ENCODE results near the gene ALDH1A2. TPM values are rescaled to one million over a fixed set of nuclear protein-coding genes. Genes with fewer than 3 reads are reported as not detected.

ALDH1A2 gene
- polyA plus RNA-seq, 3 donors from 2014 or later, result 0.59 TPM; not detected in 2

GRCh38 chr15:57948351-57949289, 116.9 kb downstream of the ALDH1A2 start:
- Mint-ChIP-seq H3K4me1 (no peaks in the 10 kb centered on the region), H3K36me3 (no peaks in the 10 kb centered on the region), H3K27me3 (ENCODE audit: low read depth in 3 of 3) (peaks cover 1 to 8% (median 4%) of the 10 kb centered on the region in 3 donors), H3K9me3 (peaks cover 0 to 2% (median 0%) of the 10 kb centered on the region in 6 donors), H3K27ac (no peak overlapping the region), H3K4me3 (no peak overlapping the region)
- DNase-seq, result no peak

GRCh38 chr15:57947781-57948180, 117.7 kb downstream of the ALDH1A2 start:
- peaks cover 1 to 7% (median 4%) of the 10 kb centered on the region in 3 donors for H3K27me3 Mint-ChIP-seq (ENCODE audit: low read depth in 3 of 3)

GRCh38 chr15:57947282-57947681, 118.2 kb downstream of the ALDH1A2 start:
- no peak for DNase-seq
- H3K27me3 Mint-ChIP-seq (ENCODE audit: low read depth in 3 of 3), result peaks cover 1 to 7% (median 4%) of the 10 kb centered on the region in 3 donors
- H3K9me3 Mint-ChIP-seq, result peaks cover 0 to 2% (median 0%) of the 10 kb centered on the region in 6 donors
- H3K36me3 Mint-ChIP-seq, result no peaks in the 10 kb centered on the region
- H3K4me3 Mint-ChIP-seq, result no peak overlapping the region
- H3K4me1 Mint-ChIP-seq, result no peaks in the 10 kb centered on the region
- no peak overlapping the region for H3K27ac Mint-ChIP-seq

More at GRCh38 chr15:57947781-57948180, 117.7 kb downstream of the ALDH1A2 start:
- H3K4me3 Mint-ChIP-seq, result no peak overlapping the region
- no peak overlapping the region for H3K27ac Mint-ChIP-seq
- peaks cover 0 to 2% (median 0%) of the 10 kb centered on the region in 6 donors for H3K9me3 Mint-ChIP-seq
- H3K36me3 Mint-ChIP-seq, result no peaks in the 10 kb centered on the region
- H3K4me1 Mint-ChIP-seq, result no peaks in the 10 kb centered on the region
- DNase-seq, result no peak

DNA sequence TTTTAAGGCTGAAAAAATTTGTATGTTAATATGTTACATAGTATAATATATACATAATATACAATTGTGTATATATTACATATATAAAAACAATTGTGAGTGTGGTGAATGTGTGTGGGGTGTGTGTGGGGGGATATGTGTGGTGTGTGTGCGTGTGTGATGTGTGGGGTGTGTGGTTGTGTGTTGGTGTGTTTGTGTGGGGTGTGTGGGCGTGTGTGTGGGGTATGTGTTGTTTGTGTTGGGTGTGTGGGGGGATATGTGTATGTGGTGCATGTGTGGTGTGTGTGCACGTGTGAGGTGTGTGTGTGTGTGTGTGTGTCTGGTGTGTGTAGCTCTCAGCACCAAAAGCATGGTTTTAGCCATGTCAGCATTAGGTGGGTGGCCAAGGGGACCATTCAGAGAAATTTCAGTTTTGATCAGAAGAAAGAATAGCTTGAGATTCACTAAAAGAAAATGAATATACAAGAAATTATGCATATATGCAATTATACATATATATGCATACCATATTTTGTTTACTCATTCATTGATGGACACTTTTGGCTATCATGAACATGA, 118.9 kb downstream of the ALDH1A2 start:
- DNase-seq, result no peak
- Mint-ChIP-seq H3K4me3 (no peak overlapping the region), H3K27me3 (ENCODE audit: low read depth in 3 of 3) (peaks cover 1 to 7% (median 4%) of the 10 kb centered on the region in 3 donors), H3K9me3 (peaks cover 0 to 2% (median 0%) of the 10 kb centered on the region in 6 donors), H3K4me1 (no peaks in the 10 kb centered on the region), H3K36me3 (no peaks in the 10 kb centered on the region), H3K27ac (no peak overlapping the region)

GRCh38 chr15:57945616-57946015, 119.9 kb downstream of the ALDH1A2 start:
- H3K4me3 Mint-ChIP-seq, result no peak overlapping the region
- H3K4me1 Mint-ChIP-seq, result no peaks in the 10 kb centered on the region
- peaks cover 0 to 2% (median 0%) of the 10 kb centered on the region in 3 donors for H3K36me3 Mint-ChIP-seq
- no peak for DNase-seq
- peaks cover 1 to 7% (median 4%) of the 10 kb centered on the region in 3 donors for H3K27me3 Mint-ChIP-seq (ENCODE audit: low read depth in 3 of 3)
- H3K27ac Mint-ChIP-seq, result no peak overlapping the region
- H3K9me3 Mint-ChIP-seq, result no peaks in the 10 kb centered on the region

GRCh38 chr15:57943754-57944420, 121.6 kb downstream of the ALDH1A2 start:
- Mint-ChIP-seq H3K9me3 (no peaks in the 10 kb centered on the region), H3K36me3 (peaks cover 0 to 4% (median 0%) of the 10 kb centered on the region in 3 donors), H3K27me3 (ENCODE audit: low read depth in 3 of 3) (peaks cover 4 to 9% (median 5%) of the 10 kb centered on the region in 3 donors), H3K4me3 (no peak overlapping the region), H3K4me1 (no peaks in the 10 kb centered on the region), H3K27ac (no peak overlapping the region)
- no peak for DNase-seq

DNA sequence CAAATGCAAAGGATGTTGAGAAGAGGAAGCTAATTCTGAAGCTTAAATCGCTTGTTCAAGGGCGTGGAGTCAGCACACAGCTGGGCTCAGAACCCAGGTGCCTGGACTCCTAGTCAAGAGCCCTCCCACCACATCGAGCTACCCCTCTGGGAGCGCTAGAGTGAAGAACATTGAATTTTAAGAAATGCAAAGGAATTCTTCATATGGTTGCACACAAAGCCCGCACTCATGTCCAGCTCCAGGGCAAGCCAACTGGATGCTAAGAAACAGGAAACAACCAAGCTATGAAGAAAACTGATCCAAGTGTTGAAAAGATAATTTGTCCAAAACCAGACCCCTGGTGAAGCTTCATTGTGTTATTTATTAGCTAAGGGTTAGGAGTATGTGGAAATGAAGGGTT, 122.3 kb downstream of the ALDH1A2 start:
- Mint-ChIP-seq H3K4me1 (no peaks in the 10 kb centered on the region), H3K27me3 (ENCODE audit: low read depth in 3 of 3) (peaks cover 5 to 11% (median 6%) of the 10 kb centered on the region in 3 donors), H3K9me3 (no peaks in the 10 kb centered on the region), H3K27ac (no peak overlapping the region), H3K36me3 (peaks cover 0 to 4% (median 0%) of the 10 kb centered on the region in 3 donors), H3K4me3 (no peak overlapping the region)
- DNase-seq, result no peak

DNA sequence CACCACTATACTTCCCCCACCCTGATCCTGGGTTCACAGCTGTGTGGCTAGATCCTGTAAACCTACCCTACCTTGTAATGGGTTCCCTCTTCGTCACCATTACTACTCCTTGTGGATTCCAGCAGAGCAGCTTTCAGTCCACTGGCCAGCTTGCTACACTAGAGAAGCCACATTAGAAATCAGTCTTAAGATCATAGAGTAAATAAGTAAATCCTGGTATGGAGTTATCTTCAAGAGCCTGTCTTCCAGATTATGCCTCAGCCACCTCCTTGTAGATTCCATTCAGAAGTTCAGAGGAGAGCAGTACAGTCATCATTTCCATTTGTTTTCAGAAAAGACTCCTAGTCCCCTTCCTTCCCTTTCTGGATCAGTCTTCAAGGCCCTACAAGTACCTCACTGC, 123.7 kb downstream of the ALDH1A2 start:
- Mint-ChIP-seq H3K27ac (no peak overlapping the region), H3K4me3 (no peak overlapping the region), H3K36me3 (peaks cover 0 to 4% (median 0%) of the 10 kb centered on the region in 3 donors), H3K4me1 (no peaks in the 10 kb centered on the region), H3K9me3 (no peaks in the 10 kb centered on the region), H3K27me3 (ENCODE audit: low read depth in 3 of 3) (peaks cover 4 to 10% (median 6%) of the 10 kb centered on the region in 3 donors)
- DNase-seq, result no peak

GRCh38 chr15:57932348-57932747, 133.2 kb downstream of the ALDH1A2 start:
- H3K9me3 Mint-ChIP-seq, result peaks cover 0 to 3% (median 0%) of the 10 kb centered on the region in 6 donors
- no peak for DNase-seq
- no peak overlapping the region for H3K27ac Mint-ChIP-seq
- peaks cover 7 to 10% (median 8%) of the 10 kb centered on the region in 3 donors for H3K27me3 Mint-ChIP-seq (ENCODE audit: low read depth in 3 of 3)
- H3K36me3 Mint-ChIP-seq, result no peaks in the 10 kb centered on the region
- no peaks in the 10 kb centered on the region for H3K4me1 Mint-ChIP-seq
- no peak overlapping the region for H3K4me3 Mint-ChIP-seq

GRCh38 chr15:57931570-57931969, 133.9 kb downstream of the ALDH1A2 start:
- Mint-ChIP-seq H3K27me3 (ENCODE audit: low read depth in 3 of 3) (peaks cover 6 to 10% (median 7%) of the 10 kb centered on the region in 3 donors), H3K9me3 (peaks cover 0 to 3% (median 0%) of the 10 kb centered on the region in 6 donors), H3K27ac (no peak overlapping the region), H3K4me3 (no peak overlapping the region), H3K4me1 (no peaks in the 10 kb centered on the region), H3K36me3 (no peaks in the 10 kb centered on the region)
- no peak for DNase-seq

DNA sequence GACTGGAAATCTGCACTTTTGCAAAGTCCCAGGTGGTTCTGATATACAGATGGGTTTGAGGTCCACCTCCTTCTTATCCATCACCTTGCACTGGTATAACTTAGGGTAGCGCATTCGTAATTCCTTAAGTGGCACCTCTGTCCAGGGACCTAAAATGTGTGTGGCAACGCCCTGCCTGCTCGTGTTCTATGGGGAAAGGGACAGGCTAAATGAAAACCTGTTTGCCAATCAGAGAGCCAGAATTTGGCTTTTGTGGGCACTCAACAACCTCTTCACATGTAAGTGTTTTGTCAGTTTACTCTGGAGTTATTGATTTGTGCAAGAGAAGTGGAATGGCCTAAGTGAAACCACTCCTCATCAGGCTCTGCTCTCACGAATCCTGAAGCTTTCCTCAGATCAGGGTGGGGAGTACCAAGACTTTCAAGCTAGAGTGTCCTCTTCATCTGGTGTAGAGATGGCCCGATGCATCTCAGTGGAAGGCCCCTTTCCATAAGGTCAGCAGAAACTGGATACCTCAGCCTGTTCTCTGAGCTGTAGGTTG, 138.3 kb downstream of the ALDH1A2 start:
- DNase-seq, result no peak
- Mint-ChIP-seq H3K27me3 (ENCODE audit: low read depth in 3 of 3) (peaks cover 5 to 11% (median 11%) of the 10 kb centered on the region in 3 donors), H3K9me3 (peaks cover 0 to 3% (median 0%) of the 10 kb centered on the region in 6 donors), H3K4me3 (no peak overlapping the region), H3K4me1 (no peaks in the 10 kb centered on the region), H3K27ac (no peak overlapping the region), H3K36me3 (no peaks in the 10 kb centered on the region)

DNA sequence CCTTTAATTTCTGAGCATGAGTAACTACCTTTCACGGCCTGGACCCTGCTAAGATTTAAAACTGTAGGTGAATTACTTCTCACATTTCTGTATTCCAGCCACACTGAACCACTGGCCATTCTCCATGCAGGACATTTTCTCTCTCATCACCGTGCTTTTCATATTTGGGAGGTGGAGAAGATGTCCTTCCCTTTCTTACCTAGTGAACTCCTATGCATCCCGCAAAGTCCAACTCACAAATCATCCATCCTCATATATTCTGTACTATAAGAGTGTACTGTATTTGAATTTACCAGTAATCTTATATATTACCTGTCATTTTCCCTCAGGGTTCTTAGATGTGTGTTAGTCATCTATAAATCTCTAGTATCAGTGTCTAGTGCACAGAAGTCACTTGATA, 139.9 kb downstream of the ALDH1A2 start:
- Mint-ChIP-seq H3K4me3 (no peak overlapping the region), H3K27me3 (ENCODE audit: low read depth in 3 of 3) (peaks cover 4 to 11% (median 8%) of the 10 kb centered on the region in 3 donors), H3K27ac (no peak overlapping the region), H3K4me1 (no peaks in the 10 kb centered on the region), H3K36me3 (no peaks in the 10 kb centered on the region), H3K9me3 (peaks cover 0 to 3% (median 0%) of the 10 kb centered on the region in 6 donors)
- no peak for DNase-seq

DNA sequence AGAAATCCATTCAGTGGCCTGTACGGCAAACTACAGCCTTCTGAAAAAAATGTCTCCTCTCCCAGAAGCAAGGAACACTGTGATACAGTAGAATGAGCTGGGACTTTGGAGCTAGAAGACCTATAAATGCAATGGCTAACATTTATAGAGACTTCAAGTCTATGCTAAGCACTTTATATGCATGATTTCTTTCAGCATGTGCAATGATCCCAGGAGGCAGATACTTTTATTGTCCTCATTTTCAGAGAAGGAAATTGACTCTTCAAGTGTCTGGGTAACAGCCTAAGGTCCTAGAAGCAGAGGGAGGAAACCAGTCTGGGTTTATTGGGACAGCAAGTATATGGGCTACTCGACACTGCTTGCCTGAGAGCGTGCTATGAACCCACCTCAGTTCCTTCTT, 140.9 kb downstream of the ALDH1A2 start:
- no peak for DNase-seq
- H3K27me3 Mint-ChIP-seq (ENCODE audit: low read depth in 3 of 3), result peaks cover 7 to 13% (median 11%) of the 10 kb centered on the region in 3 donors
- H3K4me1 Mint-ChIP-seq, result no peaks in the 10 kb centered on the region

More for the DNA sequence above, 140.9 kb downstream of the ALDH1A2 start:
- H3K36me3 Mint-ChIP-seq, result no peaks in the 10 kb centered on the region
- no peak overlapping the region for H3K4me3 Mint-ChIP-seq
- no peak overlapping the region for H3K27ac Mint-ChIP-seq
- peaks cover 0 to 3% (median 0%) of the 10 kb centered on the region in 6 donors for H3K9me3 Mint-ChIP-seq
